GM19452 (cell line): ENCODE data around the gene PLA2G15.
A peak's percentile ranks its signal among the peaks of the same experiment; 100 is the strongest.

ENCODE experiments used
- ATAC-seq: cut with Tn5 transposase; IDR thresholded peaks from one replicate; pipeline ENCODE4 v1.9.1; 2021; ENCODE audit not compliant: unreplicated experiment

PLA2G15 gene

DNA sequence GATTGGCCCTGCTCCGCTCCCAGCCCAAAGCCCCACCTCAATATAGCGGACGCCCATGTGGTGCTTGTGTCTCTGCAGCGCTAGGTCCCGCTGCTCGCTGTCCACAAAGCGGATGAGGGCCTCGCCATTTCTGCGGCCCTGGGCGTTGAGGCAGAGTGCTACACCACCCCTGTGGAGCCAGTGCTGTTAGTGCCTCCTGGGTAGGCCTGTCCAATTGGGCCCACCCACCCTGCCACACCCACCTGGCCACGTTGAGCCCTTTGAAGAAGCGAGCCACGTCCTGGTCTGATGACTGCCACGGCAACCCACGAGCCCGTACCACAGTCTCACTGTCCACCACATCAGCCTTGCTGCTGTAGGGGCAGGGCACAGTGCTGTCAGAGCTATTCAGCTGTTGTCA, 12.8 kb upstream of the PLA2G15 start:
- no peak for ATAC-seq

DNA sequence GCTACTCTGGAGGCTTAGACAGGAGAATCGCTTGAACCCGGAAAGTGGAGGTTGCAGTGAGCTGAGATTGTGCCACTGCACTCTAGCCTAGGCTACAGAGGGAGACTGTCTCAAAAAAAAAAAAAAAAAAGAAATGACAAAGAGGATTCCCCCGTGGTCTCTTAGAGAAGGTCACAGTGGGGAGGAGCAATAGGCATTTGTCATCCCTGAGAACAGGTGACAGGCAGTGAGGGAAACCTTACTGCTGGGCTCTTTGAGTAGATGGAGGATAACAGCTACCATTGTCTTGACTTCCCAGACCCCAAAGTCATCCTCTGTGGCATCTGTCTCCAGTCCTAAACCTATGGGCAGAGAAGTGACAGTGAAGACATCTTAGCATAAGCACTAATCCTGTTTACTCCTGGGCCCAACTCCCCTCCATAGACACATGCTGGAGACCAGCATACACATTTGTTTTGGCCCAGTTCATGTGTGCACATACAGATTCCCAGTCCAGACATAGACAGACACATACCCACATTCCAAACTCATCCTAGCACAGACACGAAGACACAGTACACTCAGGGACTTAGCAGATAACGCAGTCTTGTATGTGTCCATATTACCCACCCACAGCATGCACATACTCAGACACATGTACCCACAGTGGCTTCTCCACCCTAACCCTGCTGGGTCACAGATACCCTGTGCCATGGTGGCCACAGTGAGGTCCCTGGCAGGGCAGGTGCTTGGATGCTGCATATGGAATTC, 11.9 kb upstream of the PLA2G15 start:
- ATAC-seq, result no peak

- ATAC-seq, result no peak
These were observed 11.4 kb upstream of the PLA2G15 start for GRCh38 chr16:68233835-68234187.

DNA sequence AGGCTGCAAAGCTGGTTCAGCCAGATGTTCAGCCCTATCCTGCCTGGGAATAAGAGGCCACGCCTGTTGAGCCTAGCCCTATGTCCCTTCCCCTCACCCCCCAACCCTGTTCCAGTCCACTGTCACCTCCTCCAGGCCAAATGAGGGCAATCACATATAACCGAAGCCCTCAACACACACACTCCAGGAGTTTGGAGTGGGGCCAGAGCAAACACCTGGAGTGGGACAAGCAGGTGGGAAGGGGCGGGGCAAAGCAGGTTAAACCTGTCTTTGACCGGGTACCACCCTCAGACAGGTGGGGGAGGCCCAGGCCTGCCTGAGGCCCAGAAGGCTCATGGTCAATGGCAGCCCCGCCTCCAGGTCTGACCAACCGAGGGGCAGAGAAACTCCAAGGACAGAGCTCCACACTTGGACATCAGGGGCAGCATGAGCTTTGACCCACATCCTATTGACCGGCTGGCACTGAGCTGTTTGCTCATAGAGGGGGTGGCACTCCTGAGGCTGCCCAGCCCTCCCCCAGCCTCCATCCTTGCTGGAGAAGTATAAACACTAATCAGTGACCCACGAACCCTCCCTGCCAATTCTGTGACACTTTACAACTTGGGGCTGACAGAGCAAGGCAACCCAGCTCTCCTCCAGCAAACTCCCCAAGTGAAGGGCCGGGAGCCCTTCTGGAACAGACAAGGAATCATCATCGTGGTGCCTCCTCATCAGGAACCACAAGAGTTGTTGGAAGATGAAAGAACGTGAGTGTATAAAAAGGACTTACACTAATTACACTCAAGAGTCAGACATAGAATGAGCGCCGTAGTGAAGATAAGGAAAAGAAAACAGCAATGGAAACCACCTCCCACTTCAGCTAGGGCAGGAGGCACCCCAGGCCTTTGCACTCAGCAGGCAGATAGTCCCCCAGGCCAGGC, 10.7 kb upstream of the PLA2G15 start:
- ATAC-seq, result no peak

GRCh38 chr16:68235108-68235886, 9.9 kb upstream of the PLA2G15 start:
- ATAC-seq, result no peak

DNA sequence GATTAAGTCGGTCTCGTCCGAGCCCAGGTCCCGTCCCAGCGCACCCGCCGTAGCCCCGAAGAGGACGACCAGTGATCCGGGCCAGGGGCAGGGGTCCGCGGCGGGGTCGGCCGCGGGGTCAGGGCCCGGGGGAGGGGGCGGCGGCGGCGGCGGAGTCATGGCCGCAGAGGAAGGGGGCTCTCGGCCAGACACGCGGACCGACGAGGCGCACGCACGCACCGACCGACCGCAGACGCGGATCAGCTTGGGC, 9.4 kb upstream of the PLA2G15 start, which contains the start of gene ESRP2:
Gene ESRP2 (minus strand): TSS at position 241 of the 250 bp plus-strand sequence. CDS start 82 bp downstream, at position 159.
- ATAC-seq, result no peak

DNA sequence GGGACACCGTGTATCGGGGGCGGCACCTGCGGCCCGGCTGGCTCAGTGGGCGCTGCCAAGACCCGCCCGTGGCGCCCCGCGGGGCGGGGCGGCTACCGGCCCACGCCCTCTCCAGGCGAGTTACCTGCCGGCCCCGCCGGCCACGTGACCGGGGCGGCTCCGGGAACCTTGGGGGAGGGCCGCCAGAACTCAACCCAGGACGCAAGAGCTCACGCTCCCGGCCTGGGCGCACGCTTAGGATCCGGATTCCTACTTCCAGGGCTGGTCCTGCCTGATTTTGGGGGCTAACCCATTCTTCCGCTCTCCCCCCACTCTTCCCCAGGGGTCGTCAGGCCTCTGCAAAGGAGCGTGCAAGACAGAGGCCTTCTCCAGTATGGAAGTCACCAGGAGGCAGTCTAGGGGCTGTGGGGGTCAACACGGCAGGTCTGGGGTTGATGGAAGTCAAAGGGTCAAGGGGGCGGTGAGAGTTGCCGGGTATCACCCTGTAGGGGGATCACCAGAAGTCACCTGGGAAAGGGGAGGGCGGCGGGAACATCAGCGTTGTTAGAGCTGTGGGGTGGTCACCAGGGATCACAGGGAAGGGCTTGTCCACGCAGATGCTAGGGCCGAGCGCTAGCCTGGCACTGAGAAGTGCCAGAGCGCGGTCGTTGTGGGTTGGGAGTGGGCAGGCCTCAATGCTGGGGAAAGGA, 8.9 kb upstream of the PLA2G15 start:
- ATAC-seq, result no peak

GRCh38 chr16:68236826-68237242, 8.3 kb upstream of the PLA2G15 start:
- no peak for ATAC-seq

GRCh38 chr16:68237243-68238028, 7.7 kb upstream of the PLA2G15 start:
- ATAC-seq, result peak; percentile 74

GRCh38 chr16:68238029-68238345, 7.2 kb upstream of the PLA2G15 start:
- ATAC-seq, result peak; percentile 23

- no peak for ATAC-seq
These were observed 3.1 kb upstream of the PLA2G15 start for GRCh38 chr16:68242085-68242484.

DNA sequence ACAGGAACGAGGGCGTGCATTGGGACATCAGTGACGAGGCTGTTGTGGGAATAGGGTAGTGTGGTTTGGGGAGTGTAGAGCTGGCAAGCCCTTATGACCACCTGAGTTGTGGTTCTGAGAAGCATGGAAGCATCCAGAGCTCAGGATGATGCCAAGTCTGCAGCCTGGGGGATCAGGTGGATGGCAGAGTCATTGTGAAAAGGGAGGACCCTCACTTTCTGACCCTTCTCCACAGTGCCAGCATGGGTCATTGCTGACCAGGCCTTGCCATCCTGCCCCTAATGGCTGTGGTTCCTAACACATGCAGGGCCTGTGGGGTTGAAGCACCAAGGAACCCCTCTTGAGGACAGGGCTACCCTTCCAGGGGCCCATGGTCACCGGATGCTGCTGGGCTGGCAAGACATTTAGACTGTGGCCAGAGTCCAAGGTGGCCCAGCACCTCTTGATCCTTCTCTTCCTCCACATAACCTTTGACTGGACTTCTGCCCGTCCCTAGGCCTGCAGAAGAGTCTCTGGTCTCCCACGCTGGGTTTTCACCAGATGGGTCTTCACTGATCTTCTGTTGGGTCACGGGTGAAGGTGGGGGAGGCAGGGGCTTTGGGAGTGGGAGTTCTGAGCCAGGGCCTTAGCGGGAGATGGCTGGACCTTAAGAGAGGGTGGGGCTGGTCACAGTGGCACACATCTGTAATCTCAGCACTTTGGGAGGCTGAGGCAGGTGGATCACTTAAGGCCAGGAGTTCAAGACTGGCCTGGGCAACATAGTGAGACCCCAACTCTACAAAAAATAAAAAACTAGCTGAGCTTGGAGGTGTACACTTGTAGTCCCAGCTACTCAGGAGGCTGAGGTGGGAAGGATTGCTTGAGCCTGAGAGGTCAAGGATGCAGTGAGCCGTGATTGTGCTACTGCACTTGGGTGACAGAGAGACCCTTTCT, 2.0 kb upstream of the PLA2G15 start:
- no peak for ATAC-seq

GRCh38 chr16:68244481-68244902, 681 bp upstream of the PLA2G15 start:
- ATAC-seq, result no peak

DNA sequence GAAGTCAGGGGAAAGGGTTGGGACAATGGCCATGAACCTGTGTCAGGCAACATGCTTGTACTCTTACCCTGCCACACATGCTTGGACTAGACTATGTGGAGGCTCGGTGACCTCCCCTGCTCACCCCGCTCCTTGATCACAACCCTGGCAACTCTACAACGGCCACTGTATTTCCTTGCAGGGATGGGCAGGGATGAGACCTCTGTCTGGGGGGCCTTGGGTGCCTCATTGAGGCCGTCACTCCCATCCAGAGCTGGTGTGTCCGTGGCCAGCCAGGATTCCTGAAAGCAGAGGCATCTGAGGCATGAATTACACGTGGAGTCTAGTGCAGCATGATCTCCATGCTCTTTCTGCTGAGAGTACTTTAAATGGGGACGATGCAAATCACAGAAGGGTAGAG, 948 bp downstream of the PLA2G15 start:
- no peak for ATAC-seq

- ATAC-seq, result no peak
These were observed 1.5 kb downstream of the PLA2G15 start for GRCh38 chr16:68246666-68247065.

GRCh38 chr16:68247400-68247799, 2.2 kb downstream of the PLA2G15 start:
- ATAC-seq, result no peak

- ATAC-seq, result no peak
These were observed 2.8 kb downstream of the PLA2G15 start for GRCh38 chr16:68247932-68248331.

DNA sequence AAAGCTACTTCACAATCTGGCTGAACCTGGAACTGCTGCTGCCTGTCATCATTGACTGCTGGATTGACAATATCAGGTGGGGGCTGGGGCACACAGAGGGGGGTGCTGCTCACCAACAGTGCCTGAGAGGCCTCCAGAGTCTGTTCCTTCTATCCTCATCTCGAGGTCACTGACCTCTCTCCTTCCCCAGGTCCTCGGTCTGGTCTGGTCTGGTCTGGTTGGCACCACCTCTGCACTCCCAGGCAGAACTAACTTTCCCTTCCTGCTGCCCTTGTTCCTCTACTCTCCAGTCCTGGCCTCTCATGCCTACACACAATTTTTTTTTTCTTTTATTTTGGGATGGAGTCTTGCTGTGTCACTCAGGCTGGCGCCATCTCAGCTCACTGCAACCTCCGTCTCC, 4.2 kb downstream of the PLA2G15 start:
- no peak for ATAC-seq

- ATAC-seq, result no peak
These were observed 5.8 kb downstream of the PLA2G15 start for GRCh38 chr16:68250951-68251350.
